ENCODE measurements around the gene ADGB.

GRCh38 chr6:146594495-146594894, 4.3 kb upstream of the ADGB start:
- no peak for TF ChIP-seq CTCF (IDR thresholded peaks at IDR 0.05)
- TF ChIP-seq POLR2A (IDR thresholded peaks at IDR 0.05) = no peak

Data from esophagus squamous epithelium (tissue), 4 donors.